AG09309 (cell line): ENCODE measurements around the gene CLEC2L.

Source experiments
- DNase-seq: peaks from one replicate; pipeline ENCODE4 v3.0.0-alpha.2; 2010; ENCODE audit warnings: low read depth
- H3K4me3 ChIP-seq: 2 replicates; pipeline ENCODE4 v1.5.1; 2011; ENCODE audit warnings: mild to moderate bottlenecking, low read depth, low read length, moderate library complexity; ENCODE audit not compliant: control insufficient read depth
- TF ChIP-seq, protein P1 (sequence below): IDR thresholded peaks from 2 replicates; pipeline ENCODE4 v1.5.1; 2011; ENCODE audit warnings: mild to moderate bottlenecking, low read depth, low read length, inconsistent platforms; ENCODE audit not compliant: insufficient read depth, control insufficient read depth; ENCODE audit errors: missing control alignments

CLEC2L gene

DNA sequence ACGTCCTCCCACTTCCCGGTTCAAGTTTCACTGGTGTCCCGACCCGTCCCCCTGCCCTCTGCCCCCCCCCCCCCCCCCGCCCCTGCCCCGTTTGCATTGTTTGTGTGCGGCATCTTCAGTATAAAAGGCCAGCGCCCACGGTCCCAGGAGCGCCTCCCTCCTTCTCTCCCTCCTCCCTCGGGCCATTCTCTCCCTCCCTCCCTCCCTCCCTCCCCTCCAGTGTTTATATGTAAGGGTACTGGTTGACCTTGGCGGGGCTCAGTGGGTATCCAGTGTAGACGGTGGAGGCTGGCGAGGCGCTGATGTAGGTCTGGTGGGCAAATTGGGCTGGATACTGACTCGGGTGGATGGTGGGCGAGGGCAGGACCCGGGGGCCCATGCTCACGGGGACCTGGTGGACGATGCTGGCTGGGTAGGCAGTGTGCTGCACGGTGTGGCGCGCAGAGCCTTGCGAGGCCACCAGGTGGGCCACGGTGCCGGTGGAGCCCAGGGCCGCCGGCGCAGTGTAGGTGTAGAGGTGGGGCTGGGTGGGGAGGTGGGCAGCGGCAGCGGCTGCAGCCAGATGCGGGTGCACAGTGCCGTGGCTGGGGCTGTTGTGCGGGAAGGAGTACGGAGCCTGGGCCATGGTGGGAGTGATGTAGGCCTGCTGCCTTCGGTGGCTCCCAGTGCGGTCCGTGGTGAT lies 49.4 kb downstream of the CLEC2L start:
- DNase-seq, result no peak

DNA sequence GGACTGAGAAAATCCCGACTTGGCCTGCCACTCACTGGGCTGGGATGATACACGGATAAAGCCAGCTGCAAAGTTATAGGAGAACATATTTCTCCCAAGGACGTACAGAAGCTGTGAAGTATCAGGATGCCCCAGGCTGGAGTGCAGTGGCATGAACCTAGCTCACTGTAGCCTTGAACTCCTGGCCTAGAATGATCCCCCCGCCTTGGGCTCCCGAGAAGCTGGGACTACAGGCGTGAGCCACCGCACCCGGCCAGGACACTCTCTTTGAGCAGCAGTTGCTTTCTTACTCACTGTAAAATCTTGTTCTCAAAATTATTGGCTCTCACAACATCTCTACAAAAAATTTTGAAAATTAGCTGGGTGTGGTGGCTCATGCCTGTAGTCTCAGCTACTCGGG lies 50.4 kb downstream of the CLEC2L start:
- TF ChIP-seq, protein P1, sequence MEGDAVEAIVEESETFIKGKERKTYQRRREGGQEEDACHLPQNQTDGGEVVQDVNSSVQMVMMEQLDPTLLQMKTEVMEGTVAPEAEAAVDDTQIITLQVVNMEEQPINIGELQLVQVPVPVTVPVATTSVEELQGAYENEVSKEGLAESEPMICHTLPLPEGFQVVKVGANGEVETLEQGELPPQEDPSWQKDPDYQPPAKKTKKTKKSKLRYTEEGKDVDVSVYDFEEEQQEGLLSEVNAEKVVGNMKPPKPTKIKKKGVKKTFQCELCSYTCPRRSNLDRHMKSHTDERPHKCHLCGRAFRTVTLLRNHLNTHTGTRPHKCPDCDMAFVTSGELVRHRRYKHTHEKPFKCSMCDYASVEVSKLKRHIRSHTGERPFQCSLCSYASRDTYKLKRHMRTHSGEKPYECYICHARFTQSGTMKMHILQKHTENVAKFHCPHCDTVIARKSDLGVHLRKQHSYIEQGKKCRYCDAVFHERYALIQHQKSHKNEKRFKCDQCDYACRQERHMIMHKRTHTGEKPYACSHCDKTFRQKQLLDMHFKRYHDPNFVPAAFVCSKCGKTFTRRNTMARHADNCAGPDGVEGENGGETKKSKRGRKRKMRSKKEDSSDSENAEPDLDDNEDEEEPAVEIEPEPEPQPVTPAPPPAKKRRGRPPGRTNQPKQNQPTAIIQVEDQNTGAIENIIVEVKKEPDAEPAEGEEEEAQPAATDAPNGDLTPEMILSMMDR, result no peak
- no peak for DNase-seq
- no peak overlapping the region for H3K4me3 ChIP-seq

More for the DNA sequence above, 49.4 kb downstream of the CLEC2L start:
- H3K4me3 ChIP-seq, result no peak overlapping the region
- TF ChIP-seq, protein P1, result no peak

DNA sequence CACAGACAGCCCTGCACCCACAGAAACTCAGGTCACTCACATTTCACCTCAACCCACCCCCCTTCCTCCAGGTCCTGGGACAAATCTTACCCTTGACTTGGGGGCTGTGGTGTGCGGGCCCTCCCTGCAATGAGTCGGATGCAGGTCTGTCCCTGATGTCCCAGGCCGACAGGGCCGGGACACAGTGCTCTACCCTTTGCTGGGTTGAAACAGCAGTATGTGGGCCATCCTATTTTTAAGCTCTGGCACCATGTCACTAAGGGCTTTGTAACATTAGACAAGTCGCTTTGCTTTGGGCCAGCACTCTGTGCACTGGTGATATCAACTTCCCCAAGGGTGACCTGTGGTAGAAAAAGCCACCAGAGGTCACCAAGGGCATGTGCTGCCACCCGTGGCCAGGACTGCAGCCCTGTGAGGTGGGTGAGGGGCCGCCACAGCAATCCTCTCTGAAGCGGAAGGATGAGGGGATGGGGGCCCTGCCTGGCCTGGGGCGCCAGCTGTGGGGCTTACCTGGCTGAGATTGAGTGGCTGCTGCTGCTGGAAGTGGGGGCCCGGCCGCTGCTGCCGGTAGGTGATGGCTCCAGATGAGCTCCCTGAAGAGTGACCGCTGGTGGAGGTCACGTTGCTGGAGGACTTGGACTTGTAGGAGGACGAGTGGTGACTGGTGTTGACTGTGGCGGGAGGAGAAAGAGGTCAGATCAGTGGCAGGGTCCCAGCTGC lies 51.3 kb downstream of the CLEC2L start:
- DNase-seq, result no peak
- TF ChIP-seq, protein P1, result no peak
- H3K4me3 ChIP-seq, result no peak overlapping the region

DNA sequence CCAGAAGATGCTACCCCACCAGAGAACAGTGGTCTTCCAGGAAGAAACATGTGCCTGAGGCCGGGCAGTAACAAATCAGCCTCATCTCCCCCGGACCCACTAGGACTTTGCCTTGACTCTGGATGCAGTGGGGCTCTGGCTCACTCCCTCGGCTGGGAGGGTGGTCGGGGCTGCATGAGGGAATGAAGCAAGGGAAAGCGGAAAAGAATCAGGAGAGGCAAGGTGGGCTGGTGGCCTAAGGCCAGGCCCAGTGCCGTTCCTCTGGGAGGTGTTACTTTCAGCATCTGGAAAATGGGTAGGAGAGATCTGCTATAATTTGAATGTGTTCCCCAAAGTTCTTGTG lies 51.8 kb downstream of the CLEC2L start:
- TF ChIP-seq, protein P1, result no peak
- DNase-seq, result no peak

DNA sequence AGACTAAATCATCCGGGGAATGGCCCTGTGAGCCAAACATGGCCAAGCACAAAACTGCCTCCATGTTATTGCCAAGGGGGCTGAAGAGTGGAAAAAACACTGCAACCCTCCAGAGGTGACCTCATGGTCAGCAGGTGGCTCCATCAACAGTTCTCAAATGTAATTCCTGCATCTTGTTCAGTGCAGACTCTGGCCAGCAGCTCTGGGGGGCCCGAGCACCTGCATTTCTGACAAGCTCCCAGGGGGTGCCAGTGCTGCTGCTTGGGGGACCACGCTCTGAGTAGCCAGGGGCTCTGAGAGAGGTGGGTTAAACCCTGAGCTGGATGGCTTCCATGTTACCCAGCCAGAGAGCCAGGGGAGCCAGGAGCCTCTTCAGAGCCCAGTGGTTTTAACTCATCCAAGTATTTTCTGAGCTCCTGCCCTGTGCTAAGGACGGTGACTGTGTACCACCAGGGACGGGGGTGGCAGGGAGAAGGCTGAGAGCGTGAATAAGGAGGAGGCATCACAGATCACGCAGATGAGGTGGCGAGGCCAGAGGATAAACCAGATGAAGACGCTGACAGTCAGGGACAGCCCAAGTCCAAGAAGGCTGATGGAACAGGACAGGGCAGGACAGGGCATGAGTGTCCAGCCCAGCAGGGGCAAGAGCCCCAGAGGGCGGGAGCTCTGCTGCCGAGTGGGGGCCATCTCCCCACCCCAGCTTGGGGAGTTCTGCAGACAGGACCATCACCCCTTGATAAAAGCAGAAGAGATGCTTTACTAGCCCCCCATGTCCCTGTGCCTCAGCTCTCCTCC lies 52.9 kb downstream of the CLEC2L start:
- no peak overlapping the region for H3K4me3 ChIP-seq
- no peak for DNase-seq
- TF ChIP-seq, protein P1, result no peak

More for the DNA sequence above, 51.8 kb downstream of the CLEC2L start:
- no peak overlapping the region for H3K4me3 ChIP-seq

DNA sequence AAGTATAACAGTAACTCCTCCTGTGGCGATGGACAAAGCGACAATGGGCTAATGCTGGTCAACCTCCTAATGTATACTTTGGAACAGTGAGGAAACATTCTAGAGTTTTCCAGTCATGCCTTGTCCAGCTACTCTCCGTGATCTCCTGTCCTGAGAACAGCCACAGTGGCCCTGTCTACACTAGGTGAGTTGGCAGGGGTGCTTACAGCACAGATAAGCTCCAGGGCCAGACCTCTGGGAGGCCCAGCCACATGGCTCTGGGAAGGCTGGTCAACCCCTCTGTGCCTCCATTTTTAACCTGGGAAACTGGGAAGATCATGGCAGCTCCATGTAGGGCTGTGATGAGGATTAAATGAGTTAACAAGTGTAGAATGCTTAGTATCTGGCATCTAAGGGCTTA lies 57.0 kb downstream of the CLEC2L start:
- H3K4me3 ChIP-seq, result no peak overlapping the region
- no peak for DNase-seq
- TF ChIP-seq, protein P1, result no peak
